HFFc6 (cell line): ENCODE measurements around the gene PHPT1. TPM values are rescaled to one million over a fixed set of nuclear protein-coding genes. Genes with fewer than 3 reads are reported as not detected.

Experiments
- DNase-seq: peaks from one replicate; pipeline ENCODE4 v3.0.0-alpha.2; 2018
- H3K27ac Mint-ChIP-seq: 2 replicates; pipeline ENCODE4 v1.8.0; 2020; ENCODE audit warnings: mild to moderate bottlenecking, mixed read lengths
- H3K27me3 Mint-ChIP-seq: 2 replicates; pipeline ENCODE4 v1.8.0; 2021; ENCODE audit warnings: mild to moderate bottlenecking, moderate library complexity, mixed read lengths; ENCODE audit not compliant: insufficient read depth
- H3K36me3 Mint-ChIP-seq: 2 replicates; pipeline ENCODE4 v1.8.0; 2021; ENCODE audit warnings: low read depth, mixed read lengths
- H3K4me1 Mint-ChIP-seq: 2 replicates; pipeline ENCODE4 v1.8.0; 2020; ENCODE audit warnings: low read depth, mixed read lengths
- H3K4me3 Mint-ChIP-seq: 2 replicates; pipeline ENCODE4 v1.8.0; 2020; ENCODE audit warnings: mild to moderate bottlenecking, moderate library complexity, mixed read lengths
- H3K9me3 Mint-ChIP-seq: 2 replicates; pipeline ENCODE4 v1.8.0; 2020; ENCODE audit warnings: mild to moderate bottlenecking, mixed read lengths
- CTCF ChIP-seq: fragments of 200-600 bp; sonication (generic); IDR thresholded peaks from 2 replicates; pipeline ENCODE4 v1.5.0; 2021; ENCODE audit warnings: antibody characterized with exemption, mild to moderate bottlenecking
- total RNA-seq, 6 experiments: library from RNA; stranded (reverse); fragmentation: NEBNext Ultra II Directional; extraction: Animal tissue kit (Norgen Biotek cat#: 25700); gene quantifications; 2 replicates in 1 of 6; 3 replicates in 5 of 6; pipeline ENCODE4 v1.2.3, GENCODE V29; 2021

Gene PHPT1
- total RNA-seq, 6 experiments from 2014 or later, result 156 to 181 (median 169) TPM

GRCh38 chr9:136847088-136847825 lies 2.0 kb upstream of the PHPT1 start:
- Mint-ChIP-seq H3K27me3 (peaks cover 32% of the 10 kb centered on the region), H3K4me3 (peak overlapping the region; percentile 96), H3K36me3 (no peaks in the 10 kb centered on the region), H3K9me3 (no peaks in the 10 kb centered on the region; the same call in 1 of the 2 replicates), H3K4me1 (peaks cover 10% of the 10 kb centered on the region; the same call in 1 of the 2 replicates), H3K27ac (peak overlapping the region; percentile 70)
- no peak for DNase-seq
- no peak for TF ChIP-seq CTCF

GRCh38 chr9:136847826-136848392 lies 1.3 kb upstream of the PHPT1 start:
- no peak for TF ChIP-seq CTCF
- Mint-ChIP-seq H3K9me3 (no peaks in the 10 kb centered on the region; the same call in 1 of the 2 replicates), H3K4me3 (peak overlapping the region; percentile 96), H3K4me1 (peaks cover 9% of the 10 kb centered on the region; the same call in 1 of the 2 replicates), H3K27me3 (peaks cover 31% of the 10 kb centered on the region), H3K36me3 (no peaks in the 10 kb centered on the region), H3K27ac (peak overlapping the region; percentile 70)
- DNase-seq, result peak; percentile 68

- peak overlapping the region; percentile 96 for H3K4me3 Mint-ChIP-seq
- no peaks in the 10 kb centered on the region; the same call in 1 of the 2 replicates for H3K9me3 Mint-ChIP-seq
- no peaks in the 10 kb centered on the region for H3K36me3 Mint-ChIP-seq
- peaks cover 29% of the 10 kb centered on the region for H3K27me3 Mint-ChIP-seq
- H3K27ac Mint-ChIP-seq, result peak overlapping the region; percentile 88
- peak; percentile 33 for DNase-seq
- peaks cover 9% of the 10 kb centered on the region; the same call in 1 of the 2 replicates for H3K4me1 Mint-ChIP-seq
- no peak for TF ChIP-seq CTCF
These were observed 694 bp upstream of the PHPT1 start for GRCh38 chr9:136848393-136849037.

GRCh38 chr9:136849960-136850865 lies 1.0 kb downstream of the PHPT1 start:
- peaks cover 29% of the 10 kb centered on the region for H3K27me3 Mint-ChIP-seq
- H3K9me3 Mint-ChIP-seq, result no peaks in the 10 kb centered on the region; the same call in 1 of the 2 replicates
- TF ChIP-seq CTCF, result no peak
- no peak for DNase-seq
- no peaks in the 10 kb centered on the region for H3K36me3 Mint-ChIP-seq
- peak overlapping the region; percentile 96 for H3K4me3 Mint-ChIP-seq
- H3K27ac Mint-ChIP-seq, result peak overlapping the region; percentile 88
- H3K4me1 Mint-ChIP-seq, result peaks cover 9% of the 10 kb centered on the region; the same call in 1 of the 2 replicates
